GM21526 (cell line): Measurements from ENCODE around the gene BORCS5.
A peak's percentile ranks its signal among the peaks of the same experiment; 100 is the strongest.
"Not testable (repeated sequence)": the region's sequence is repeated elsewhere in the genome, so short reads cannot be mapped to it uniquely, and the experiment has no call there.

Experiments
- ATAC-seq: cut with Tn5 transposase; IDR thresholded peaks from one replicate; pipeline ENCODE4 v1.9.1; 2021; ENCODE audit warnings: moderate library complexity; ENCODE audit not compliant: unreplicated experiment, low FRiP score

The BORCS5 gene

DNA sequence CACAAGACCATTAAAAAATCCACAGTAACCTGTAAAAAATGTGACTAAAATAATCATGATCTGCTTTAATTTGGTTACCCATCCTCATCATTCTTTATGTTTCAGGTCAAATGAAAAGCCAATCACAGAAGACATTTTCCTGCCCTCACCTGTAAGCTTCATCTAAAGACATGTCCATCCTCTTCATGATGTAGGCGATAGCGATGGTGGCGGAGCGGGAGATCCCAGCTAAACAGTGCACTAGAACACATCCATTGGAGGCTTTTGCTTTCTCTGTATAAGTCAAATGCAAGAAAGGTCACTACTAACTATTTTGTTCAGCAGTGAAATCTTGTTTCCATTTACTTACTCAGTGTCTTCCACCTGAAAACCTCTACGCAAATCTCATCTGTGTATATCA lies 123.2 kb downstream of the BORCS5 start:
- ATAC-seq = no peak

DNA sequence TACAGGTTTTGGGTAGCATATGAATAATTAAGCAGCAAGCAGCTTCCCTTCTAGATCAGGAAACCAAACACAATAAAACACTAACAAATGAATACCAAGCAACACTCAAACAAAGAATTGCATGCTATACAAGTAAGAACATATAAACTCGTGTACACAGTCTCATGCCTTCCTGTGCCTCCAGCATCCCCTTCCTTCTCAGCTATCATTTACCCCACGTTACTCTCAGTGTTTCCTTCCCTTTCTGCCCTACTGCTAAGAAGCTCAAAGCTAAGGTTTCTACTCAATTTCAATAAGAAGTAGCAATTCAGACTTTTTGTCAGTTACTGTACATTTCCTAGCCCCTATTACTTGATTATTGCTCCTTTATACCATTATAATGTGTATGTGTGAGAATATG lies 124.8 kb downstream of the BORCS5 start:
- no peak for ATAC-seq

DNA sequence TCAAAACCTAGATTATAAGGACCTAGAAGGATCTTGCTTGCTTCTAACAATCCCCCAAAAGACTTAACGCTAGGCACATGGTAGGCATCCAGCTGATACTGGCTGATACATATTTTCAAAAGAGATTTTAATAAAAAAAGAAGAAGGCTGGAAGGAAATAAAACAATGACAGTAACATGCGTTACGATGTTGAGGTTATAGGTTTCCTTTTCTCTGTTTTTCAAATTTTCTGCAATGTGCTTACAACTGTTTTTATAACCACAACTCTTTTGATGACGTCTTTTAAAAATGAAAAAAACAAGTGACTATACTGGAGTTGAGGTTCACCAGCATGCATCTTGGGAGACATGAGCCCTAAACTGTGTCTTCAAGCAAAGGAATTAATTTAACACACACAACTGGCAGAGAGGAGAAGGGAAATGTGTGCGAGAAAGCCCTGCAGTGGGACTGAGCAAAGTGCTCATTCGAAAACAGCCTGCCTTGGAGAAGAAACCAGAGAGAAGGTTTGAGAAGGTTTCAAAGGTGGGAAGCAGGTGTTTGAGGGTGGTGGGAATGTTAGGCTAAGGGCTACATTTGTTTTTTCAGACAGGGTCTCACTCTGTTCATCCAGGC lies 125.4 kb downstream of the BORCS5 start:
- ATAC-seq = no peak

DNA sequence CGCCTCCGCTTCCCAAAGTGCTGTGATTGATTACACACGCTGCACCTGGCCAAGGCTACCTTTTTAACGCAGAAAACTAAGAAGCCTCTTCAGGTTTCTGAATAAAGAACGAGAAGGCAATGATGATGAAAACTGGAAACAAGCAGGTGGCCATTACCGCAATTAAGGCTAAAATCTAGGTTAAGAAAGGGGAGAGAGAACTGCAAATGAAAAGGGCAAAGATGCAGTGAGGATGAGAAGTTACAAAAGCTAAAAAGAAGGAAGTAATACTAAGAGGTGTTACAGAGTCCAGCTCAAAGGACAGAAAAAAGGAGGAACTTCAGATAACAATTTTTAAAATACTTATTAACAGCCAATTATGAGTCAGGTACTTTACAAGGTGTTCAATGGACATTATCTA lies 126.1 kb downstream of the BORCS5 start:
- ATAC-seq = no peak

DNA sequence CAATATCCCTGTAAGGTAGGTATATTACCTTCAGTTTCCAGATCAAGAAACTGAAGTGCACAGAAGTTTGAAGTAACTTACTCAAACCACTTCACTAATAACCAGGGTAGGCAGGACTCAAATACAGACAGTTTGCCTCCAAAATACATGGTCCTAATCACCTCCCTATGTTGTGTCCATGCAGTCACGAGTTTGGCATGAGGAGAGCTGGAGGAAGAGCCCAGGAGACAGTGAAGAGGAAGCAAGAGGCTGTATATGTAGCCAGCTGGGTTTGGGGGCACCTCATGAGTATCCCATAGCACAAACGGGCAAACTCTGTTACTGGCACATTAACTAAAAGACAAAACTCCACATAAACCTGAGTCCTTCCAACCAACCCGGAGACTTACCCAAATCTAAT lies 126.6 kb downstream of the BORCS5 start:
- no peak for ATAC-seq

DNA sequence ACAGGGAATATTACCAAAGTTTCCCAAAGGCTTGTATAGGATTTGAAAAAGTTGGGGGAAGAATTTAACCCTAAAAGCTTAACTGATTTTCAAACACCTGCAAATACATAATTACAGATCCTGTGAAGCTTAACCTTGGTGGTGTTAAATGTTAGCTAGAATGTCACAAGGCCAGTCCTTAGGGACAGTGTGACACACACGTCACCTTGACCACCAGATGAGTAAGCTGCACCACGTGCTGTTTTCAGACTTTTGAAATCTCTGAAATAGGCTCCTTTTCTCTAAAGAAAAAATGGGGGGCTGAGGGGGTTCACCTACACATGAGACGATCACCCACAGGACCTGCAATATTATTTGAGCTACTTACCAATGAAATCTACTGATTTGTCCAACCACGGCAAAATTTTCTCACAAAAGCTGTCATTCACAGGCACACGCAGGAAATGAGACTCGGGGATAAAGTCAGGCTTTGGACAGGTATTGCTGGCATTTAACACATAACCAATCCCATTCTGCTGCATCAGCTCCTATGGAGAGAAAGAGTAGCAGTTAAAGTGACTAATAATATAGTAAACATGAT lies 129.9 kb downstream of the BORCS5 start:
- no peak for ATAC-seq

GRCh38 chr12:12487490-12487889 lies 130.6 kb downstream of the BORCS5 start:
- ATAC-seq = no peak

GRCh38 chr12:12488296-12488695 lies 131.4 kb downstream of the BORCS5 start:
- ATAC-seq = no peak

GRCh38 chr12:12488823-12489550 lies 132.1 kb downstream of the BORCS5 start:
- no peak for ATAC-seq

- no peak for ATAC-seq
Observed at GRCh38 chr12:12491606-12492005, 134.7 kb downstream of the BORCS5 start.

DNA sequence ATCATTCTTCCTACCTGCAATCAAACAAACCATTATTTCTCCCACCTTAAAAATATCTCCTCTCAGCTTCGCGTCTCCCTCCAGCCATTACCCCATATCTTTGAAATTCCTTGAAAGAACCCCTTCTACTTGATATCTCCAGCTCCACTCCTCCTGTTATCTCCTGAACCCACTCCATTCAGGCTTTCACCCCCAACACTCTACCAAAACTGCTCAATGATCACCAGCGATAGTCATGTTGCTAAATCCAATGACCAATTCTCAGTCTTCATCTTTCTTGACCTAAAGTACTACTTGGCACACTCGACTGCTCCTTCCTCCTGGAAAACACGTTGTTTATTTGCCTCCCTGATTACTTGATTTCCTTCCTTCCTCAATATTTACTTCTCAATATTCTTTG lies 135.7 kb downstream of the BORCS5 start:
- ATAC-seq = no peak

DNA sequence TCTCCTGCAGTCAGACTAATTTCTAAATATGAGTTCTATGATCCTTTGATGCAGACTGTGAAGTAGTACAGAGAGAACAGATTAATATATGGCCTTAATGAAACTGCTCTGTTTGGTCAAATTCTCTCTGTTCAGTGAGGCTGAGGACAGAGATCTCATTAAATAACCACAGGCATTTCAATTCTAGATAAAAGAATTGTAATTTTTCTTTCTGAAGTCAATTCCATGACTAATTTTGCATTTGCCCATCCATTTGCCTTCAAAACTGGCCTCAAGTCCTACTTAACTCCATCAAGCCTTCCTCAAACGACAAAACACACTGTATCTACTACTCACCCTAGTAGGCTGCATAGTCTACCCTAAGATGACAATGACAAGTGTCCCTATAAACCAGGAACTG lies 138.7 kb downstream of the BORCS5 start:
- no peak for ATAC-seq

DNA sequence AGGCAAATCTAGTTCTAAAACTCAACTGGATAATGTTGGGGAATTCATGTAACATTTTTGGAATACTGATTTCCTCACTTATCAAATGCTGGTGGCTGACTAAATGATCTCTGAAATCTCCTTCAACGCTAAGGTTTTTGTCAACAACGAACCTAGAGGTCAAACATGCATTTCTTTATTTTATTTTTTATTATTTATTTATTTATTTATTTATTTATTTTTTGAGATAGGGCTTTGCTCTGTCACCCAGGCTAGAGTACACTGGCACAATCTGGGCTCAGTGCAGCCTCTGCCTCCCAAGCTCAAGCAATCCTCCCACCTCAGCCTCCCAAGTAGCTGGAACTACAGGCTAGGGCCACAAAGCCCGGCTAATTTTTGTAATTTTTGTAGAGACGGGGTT lies 141.3 kb downstream of the BORCS5 start:
- no peak for ATAC-seq

- no peak for ATAC-seq
Observed at GRCh38 chr12:12499909-12500604, 143.2 kb downstream of the BORCS5 start.

- ATAC-seq = no peak
Observed at GRCh38 chr12:12501121-12501520, 144.2 kb downstream of the BORCS5 start.

DNA sequence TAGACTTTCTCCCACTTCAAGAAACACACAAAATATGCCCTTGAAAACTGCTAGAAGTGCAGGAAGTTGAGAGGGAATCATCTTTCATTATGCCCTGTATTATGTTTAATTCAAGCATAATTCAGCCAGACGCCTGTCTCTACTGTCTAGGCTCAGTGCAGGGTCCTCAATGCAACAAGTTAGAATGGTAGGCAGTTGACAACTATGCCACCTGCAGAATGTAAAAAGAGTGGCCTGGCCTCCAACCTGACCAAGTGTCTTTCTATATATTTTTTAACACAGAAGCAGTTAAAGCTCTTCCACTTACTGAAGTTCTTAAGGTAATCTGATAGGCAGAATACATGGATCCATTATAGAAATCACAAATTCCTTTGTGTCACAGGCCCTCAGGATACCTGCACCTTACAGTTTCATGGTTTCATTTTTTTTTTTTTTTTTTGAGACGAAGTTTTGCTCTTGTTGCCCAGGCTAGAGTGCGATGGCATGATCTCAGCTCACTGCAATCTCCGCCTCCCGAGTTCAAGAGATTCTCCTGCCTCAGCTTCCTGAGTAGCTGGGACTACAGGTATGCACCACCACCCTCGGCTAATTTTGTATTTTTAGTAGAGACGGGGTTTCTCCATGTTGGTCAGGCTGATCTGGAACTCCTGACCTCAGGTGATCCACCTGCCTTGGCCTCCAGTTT lies 145.4 kb downstream of the BORCS5 start:
- ATAC-seq = not testable (repeated sequence)

- ATAC-seq = no peak
Observed at GRCh38 chr12:12502815-12503151, 145.9 kb downstream of the BORCS5 start.

DNA sequence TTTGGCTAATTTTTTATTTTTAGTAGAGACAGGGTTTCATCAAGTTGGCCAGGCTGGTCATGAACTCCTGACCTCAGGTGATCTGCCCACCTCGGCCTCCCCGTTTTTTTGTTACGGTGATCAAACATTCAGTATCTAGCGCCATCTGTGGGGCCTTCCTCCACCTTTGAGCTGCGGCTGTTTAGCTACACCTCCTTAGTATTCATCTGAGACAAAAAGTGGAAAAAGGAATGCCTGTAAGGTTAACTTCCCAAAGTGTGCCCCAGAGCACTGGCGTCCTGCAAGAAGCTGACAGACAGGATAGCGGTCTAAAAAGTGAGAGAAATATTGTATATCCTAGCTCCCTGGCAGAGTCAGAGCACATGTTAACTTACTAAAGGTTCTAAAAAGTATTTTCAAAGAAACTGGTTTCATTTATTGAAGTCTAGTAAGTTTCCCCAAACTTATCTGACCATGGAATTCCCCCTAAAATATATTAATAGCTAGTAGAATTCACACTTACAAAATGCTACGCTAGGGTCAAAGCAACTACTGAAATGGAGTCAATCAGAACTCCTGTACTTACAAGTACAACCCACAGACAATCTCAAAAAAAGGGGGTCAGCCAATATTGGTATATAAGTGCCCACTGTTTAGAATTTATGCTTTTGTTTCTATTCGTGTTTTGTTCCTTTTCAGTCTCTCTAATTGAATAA lies 146.7 kb downstream of the BORCS5 start:
- ATAC-seq = no peak

DNA sequence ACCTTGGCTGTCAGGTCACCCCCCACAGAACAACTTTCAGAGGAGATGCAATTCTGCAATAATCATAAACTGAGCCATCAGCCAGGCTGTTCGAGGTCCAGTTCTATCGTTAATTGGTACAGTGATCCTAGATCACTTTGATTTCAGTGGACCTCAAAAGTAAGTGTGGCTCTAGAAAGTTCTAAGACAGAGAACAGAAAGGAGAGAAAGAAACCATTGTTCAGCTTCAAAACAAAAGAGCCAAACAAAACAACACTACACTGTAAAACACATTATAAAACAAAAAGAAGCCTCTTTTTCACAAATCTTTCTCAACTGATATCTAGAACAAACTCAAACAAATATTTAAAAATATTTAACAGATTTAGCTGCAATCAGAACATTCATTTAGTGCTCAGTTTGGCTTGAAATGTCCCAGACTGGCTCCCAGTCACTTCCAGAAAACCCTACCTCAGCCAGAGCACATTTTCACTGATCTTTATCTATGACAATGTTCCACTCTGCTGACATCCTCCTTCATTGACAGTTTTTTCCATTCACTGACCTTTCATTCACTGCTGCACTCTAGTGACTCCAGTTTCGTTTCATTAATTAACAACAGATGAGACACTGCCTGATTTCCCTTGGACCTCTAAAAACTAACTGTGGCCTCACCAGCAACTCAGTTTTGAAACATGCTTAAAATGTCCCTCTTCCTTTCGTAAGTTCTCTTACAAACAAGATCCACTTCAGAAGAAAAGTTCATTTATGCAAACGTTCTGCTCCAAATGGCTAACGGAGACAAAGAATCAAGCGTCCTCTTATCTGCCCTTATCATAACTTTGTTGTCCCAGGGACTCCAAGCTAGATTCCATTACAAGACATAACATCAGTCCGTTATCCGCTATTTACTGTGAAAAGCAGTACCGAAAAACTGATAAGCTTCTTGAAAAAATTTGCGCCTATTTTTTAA lies 148.9 kb downstream of the BORCS5 start:
- peak; percentile 85 for ATAC-seq
